H1 (cell line): ENCODE measurements around the gene USP53. TPM values are rescaled to one million over a fixed set of nuclear protein-coding genes. Genes with fewer than 3 reads are reported as not detected.

Experiments used
- CTCF ChIA-PET: fragments of 300-600 bp; sonication (Branson Sonifier 250); formaldehyde crosslinking; loops from one replicate; lab custom pipeline; 2021; ENCODE audit not compliant: partially characterized antibody; lab: Charles Lee
- POLR2A ChIA-PET: fragments of 300-600 bp; sonication (Branson Sonifier 250); formaldehyde crosslinking; loops from one replicate; lab custom pipeline; 2021; ENCODE audit warnings: inconsistent platforms; ENCODE audit not compliant: partially characterized antibody; lab: Charles Lee
- DNase-seq, 2 experiments: peaks; one replicate each; pipeline versions ENCODE4 v3.0.0 to v3.0.0-alpha.2; 2010 to 2022; ENCODE audit warnings: low spot score in 2 of 2, low read depth in 1 of 2, mixed read lengths in 1 of 2
- FAIRE-seq: peaks from 2 replicates; lab custom pipeline; 2011; peaks lifted over from hg19 to GRCh38; lab: Jason Lieb, UNC
- H2AFZ ChIP-seq: 2 replicates; pipeline ENCODE4 v1.8.1; 2012; ENCODE audit warnings: low read length, inconsistent platforms
- H2AK5ac ChIP-seq: 2 replicates; pipeline ENCODE4 v1.6.1; 2013; ENCODE audit warnings: low read depth, low read length
- H2BK120ac ChIP-seq: replicated peaks from 2 replicates; pipeline ENCODE3; 2013; ENCODE audit warnings: low read depth, low read length, inconsistent platforms
- H2BK12ac ChIP-seq: 2 replicates; pipeline ENCODE4 v1.6.1; 2013; ENCODE audit warnings: low read depth, low read length
- H2BK15ac ChIP-seq: 2 replicates; pipeline ENCODE4 v1.6.1; 2013; ENCODE audit warnings: low read length
- H2BK20ac ChIP-seq: 2 replicates; pipeline ENCODE4 v1.6.1; 2013; ENCODE audit warnings: low read length
- H2BK5ac ChIP-seq: 2 replicates; pipeline ENCODE4 v1.6.1; 2013; ENCODE audit warnings: low read depth, low read length
- H3K14ac ChIP-seq: 2 replicates; pipeline ENCODE4 v1.6.1; 2013; ENCODE audit warnings: inconsistent platforms; ENCODE audit not compliant: insufficient read length
- H3K18ac ChIP-seq: 2 replicates; pipeline ENCODE4 v1.6.1; 2013; ENCODE audit warnings: low read length; ENCODE audit errors: extremely low read depth
- H3K23ac ChIP-seq: 2 replicates; pipeline ENCODE4 v1.6.1; 2013; ENCODE audit warnings: inconsistent platforms; ENCODE audit not compliant: insufficient read length
- H3K23me2 ChIP-seq: 2 replicates; pipeline ENCODE4 v1.6.1; 2013; ENCODE audit warnings: low read depth, low read length
- H3K27ac ChIP-seq: 2 replicates; pipeline ENCODE4 v1.6.1; 2011; ENCODE audit warnings: low read depth, low read length, inconsistent platforms
- H3K27me3 ChIP-seq, 4 experiments: replicated peaks in 1 of 4; 1 replicate in 1 of 4; 2 replicates in 3 of 4; pipeline versions ENCODE4 v1.6.1 to v1.8.1; 2011 to 2013; ENCODE audit warnings: low read length in 3 of 4, mild to moderate bottlenecking in 3 of 4, inconsistent platforms in 2 of 4, mixed read lengths in 2 of 4, moderate library complexity in 1 of 4; ENCODE audit not compliant: control insufficient read depth in 3 of 4, insufficient read depth in 3 of 4; ENCODE audit errors: extremely low read depth in 1 of 4
- H3K36me3 ChIP-seq, 4 experiments: 2 replicates each; pipeline versions ENCODE4 v1.6.1 to v1.8.1; 2011 to 2013; ENCODE audit warnings: mild to moderate bottlenecking in 4 of 4, low read length in 3 of 4, moderate library complexity in 2 of 4, control low read depth in 1 of 4, inconsistent platforms in 1 of 4; ENCODE audit not compliant: insufficient read depth in 4 of 4, control insufficient read depth in 2 of 4
- H3K4ac ChIP-seq: replicated peaks from 2 replicates; pipeline ENCODE3; 2013; ENCODE audit warnings: low read length, low read depth, mixed read lengths, inconsistent platforms; ENCODE audit not compliant: insufficient read length
- H3K4me1 ChIP-seq, 4 experiments: replicated peaks in 1 of 4; 1 replicate in 1 of 4; 2 replicates in 3 of 4; pipeline versions ENCODE4 v1.6.1 to v1.8.1; 2011 to 2013; ENCODE audit warnings: low read length in 3 of 4, inconsistent platforms in 2 of 4, mixed read lengths in 1 of 4; ENCODE audit not compliant: insufficient read depth in 4 of 4, control insufficient read depth in 3 of 4
- H3K4me2 ChIP-seq, 2 experiments: 2 replicates each; pipeline versions ENCODE4 v1.6.1 to v1.8.1; 2011 to 2013; ENCODE audit warnings: low read depth in 2 of 2, low read length in 2 of 2, control low read depth in 1 of 2, inconsistent platforms in 1 of 2, mild to moderate bottlenecking in 1 of 2; ENCODE audit not compliant: insufficient read depth in 1 of 2
- H3K4me3 ChIP-seq, 4 experiments: fragments of 200-600, 300-600 bp in 1 of 4; sonication (generic), shearing (Covaris generic), sonication (Bioruptor Twin) in 1 of 4; 2 replicates each; pipeline versions ENCODE4 v1.5.1 to v1.8.1; 2011 to 2016; ENCODE audit warnings: low read length in 4 of 4, low read depth in 3 of 4, control low read depth in 2 of 4, inconsistent platforms in 2 of 4, mild to moderate bottlenecking in 2 of 4, mixed read lengths in 1 of 4, moderate library complexity in 1 of 4; ENCODE audit not compliant: insufficient read depth in 2 of 4; ENCODE audit errors: extremely low read depth in 1 of 4
- H3K56ac ChIP-seq: replicated peaks from 2 replicates; pipeline ENCODE3; 2013; ENCODE audit warnings: low read depth, mild to moderate bottlenecking, mixed read lengths, low read length, inconsistent platforms; ENCODE audit not compliant: insufficient read length
- H3K79me1 ChIP-seq: 2 replicates; pipeline ENCODE4 v1.6.1; 2013; ENCODE audit warnings: low read depth, low read length, control low read depth
- H3K79me2 ChIP-seq, 2 experiments: 2 replicates each; pipeline versions ENCODE4 v1.6.1 to v1.8.1; 2012 to 2013; ENCODE audit warnings: low read length in 2 of 2, mild to moderate bottlenecking in 2 of 2, inconsistent platforms in 1 of 2; ENCODE audit not compliant: insufficient read depth in 2 of 2, control insufficient read depth in 1 of 2
- H3K9ac ChIP-seq, 4 experiments: replicated peaks in 1 of 4; 1 replicate in 1 of 4; 2 replicates in 3 of 4; pipeline versions ENCODE4 v1.6.1 to v1.8.1; 2011 to 2013; ENCODE audit warnings: low read depth in 3 of 4, low read length in 3 of 4, control low read depth in 2 of 4, mild to moderate bottlenecking in 2 of 4, moderate library complexity in 2 of 4, inconsistent platforms in 1 of 4; ENCODE audit errors: extremely low read depth in 1 of 4
- H3K9me3 ChIP-seq, 2 experiments: 2 replicates each; pipeline versions ENCODE4 v1.6.1 to v1.8.1; 2012 to 2013; ENCODE audit warnings: mild to moderate bottlenecking in 2 of 2, moderate library complexity in 2 of 2, control low read depth in 1 of 2, inconsistent platforms in 1 of 2, low read depth in 1 of 2, low read length in 1 of 2, mixed read lengths in 1 of 2; ENCODE audit not compliant: insufficient read depth in 2 of 2
- H4K20me1 ChIP-seq, 2 experiments: replicated peaks in 1 of 2; 2 replicates each; pipeline versions ENCODE3 to v1.8.1; 2011 to 2013; ENCODE audit warnings: inconsistent platforms in 2 of 2, low read length in 2 of 2, mild to moderate bottlenecking in 1 of 2; ENCODE audit not compliant: insufficient read depth in 2 of 2, control insufficient read depth in 1 of 2
- H4K5ac ChIP-seq: 2 replicates; pipeline ENCODE4 v1.6.1; 2013; ENCODE audit warnings: low read length, low read depth, mixed read lengths, inconsistent platforms; ENCODE audit not compliant: insufficient read length
- H4K8ac ChIP-seq: 2 replicates; pipeline ENCODE4 v1.8.0; 2013; ENCODE audit warnings: mild to moderate bottlenecking, moderate library complexity, low read length, inconsistent platforms; ENCODE audit not compliant: insufficient read depth; ENCODE audit errors: extremely low read depth
- H4K91ac ChIP-seq: replicated peaks from 2 replicates; pipeline ENCODE3; 2013; ENCODE audit warnings: low read length, mixed read lengths, inconsistent platforms; ENCODE audit not compliant: insufficient read length
- CBX8 ChIP-seq: fragments of 300-800, 300-1000 bp; sonication (generic); IDR thresholded peaks from 2 replicates; pipeline ENCODE4 v1.7.1; 2016; ENCODE audit warnings: low read depth, low read length, borderline replicate concordance
- KDM5A ChIP-seq: fragments of 200-600 bp; IDR thresholded peaks from 2 replicates; pipeline ENCODE4 v1.7.1; 2012; ENCODE audit warnings: mild to moderate bottlenecking, low read length, inconsistent platforms, mixed read lengths
- NANOG ChIP-seq: IDR thresholded peaks from 2 replicates; pipeline ENCODE4 v1.6.1; 2011; ENCODE audit warnings: low read length, low read depth, mild to moderate bottlenecking, inconsistent platforms; ENCODE audit not compliant: insufficient read depth, poor library complexity, severe bottlenecking
- SIX5 ChIP-seq: IDR thresholded peaks from 2 replicates; pipeline ENCODE4 v1.6.1; 2011; ENCODE audit warnings: mild to moderate bottlenecking, low read depth, low read length
- SP4 ChIP-seq: IDR thresholded peaks from 2 replicates; pipeline ENCODE4 v1.6.1; 2012; ENCODE audit warnings: low read length, inconsistent platforms
- YY1 ChIP-seq: IDR thresholded peaks from 2 replicates; pipeline ENCODE4 v1.6.1; 2011; ENCODE audit warnings: low read depth, mild to moderate bottlenecking, low read length
- polyA plus RNA-seq, 7 experiments: library from polyadenylated mRNA; depleted of rRNA in 3 of 7; stranded (reverse) in 5 of 7; unstranded in 2 of 7; fragments of >200 nt in 5 of 7; fragments of 200-250 nt in 2 of 7; gene quantifications; 1 replicate in 5 of 7; 2 replicates in 1 of 7; 4 replicates in 1 of 7; pipeline versions ENCODE4 v1.2.1 to v1.2.3, GENCODE V29; 2011 to 2013; ENCODE audit warnings: missing spikeins in 2 of 7, mixed read lengths in 2 of 7
- total RNA-seq: library from RNA; stranded (reverse); fragmentation: NEBNext Ultra II Directional; extraction: Animal tissue kit (Norgen Biotek cat#: 25700); gene quantifications from 2 replicates; pipeline ENCODE4 v1.2.1, GENCODE V29; 2021

USP53 gene
- total and polyA plus RNA-seq, 2 of the 8 experiments (the other 6 are each of a cell fraction or from before 2014, with no cell fraction given) = 2.9 to 14.9 TPM

- H3K56ac ChIP-seq = no peak overlapping the region
Observed at GRCh38 chr4:119304431-119304830, 91.9 kb downstream of the USP53 start.

More at GRCh38 chr4:119304431-119304830, 91.9 kb downstream of the USP53 start:
- no peak overlapping the region for H3K27ac ChIP-seq
- H2BK12ac ChIP-seq = no peak overlapping the region
- no peak overlapping the region for H3K4me3 ChIP-seq
- no peak overlapping the region for H4K8ac ChIP-seq
- FAIRE-seq (no peak), DNase-seq (no peak)
- H4K5ac ChIP-seq = no peak overlapping the region
- H3K79me2 ChIP-seq = peaks cover 0 to 7% of the 10 kb centered on the region in 2 experiments; a peak in 2 of 4 replicates
- H2BK120ac ChIP-seq = no peak overlapping the region
- no peaks in the 10 kb centered on the region for H3K36me3 ChIP-seq
- no peaks in the 10 kb centered on the region for H3K9me3 ChIP-seq
- H4K91ac ChIP-seq = no peak overlapping the region
- no peak overlapping the region for H3K14ac ChIP-seq
- no peak for TF ChIP-seq CBX8
- no peak for TF ChIP-seq NANOG
- TF ChIP-seq KDM5A = no peak
- no peak for TF ChIP-seq SIX5
- TF ChIP-seq SP4 = no peak
- TF ChIP-seq YY1 = no peak
- POLR2A ChIA-PET = no interaction called here
- H3K23ac ChIP-seq = no peak overlapping the region
- no peak overlapping the region for H2BK20ac ChIP-seq
- CTCF ChIA-PET = no interaction called here
- H3K18ac ChIP-seq = no peak overlapping the region
- H4K20me1 ChIP-seq = no peaks in the 10 kb centered on the region
- peaks cover 9% of the 10 kb centered on the region for H3K23me2 ChIP-seq
- no peak overlapping the region for H3K4ac ChIP-seq
- no peaks in the 10 kb centered on the region; a peak in 3 of 7 replicates for H3K4me1 ChIP-seq
- H2AK5ac ChIP-seq = no peak overlapping the region
- H3K27me3 ChIP-seq = no peaks in the 10 kb centered on the region
- H3K79me1 ChIP-seq = 0 out of 2 replicates have a peak, but pooled peaks cover 2% of the 10 kb centered on the region
- no peak overlapping the region for H2AFZ ChIP-seq
- H3K4me2 ChIP-seq = no peak overlapping the region
- H2BK15ac ChIP-seq = no peak overlapping the region
- no peak overlapping the region for H2BK5ac ChIP-seq
- no peak overlapping the region for H3K9ac ChIP-seq
